Esophagus muscularis mucosa (tissue), 4 donors: ENCODE data around the gene KRTAP2-1. TPM values are rescaled to one million over a fixed set of nuclear protein-coding genes. Genes with fewer than 3 reads are reported as not detected.

Source experiments
- DNase-seq: peaks from one replicate; pipeline ENCODE4 v3.0.0-alpha.2; 2017; ENCODE audit errors: extremely low spot score
- H3K27ac ChIP-seq, 4 donors: fragments of 200-600 bp; sonication (generic); replicated peaks in 1 of 4; 1 replicate in 3 of 4; 2 replicates in 1 of 4; pipeline ENCODE4 v1.5.1; 2016 to 2019; ENCODE audit warnings: mild to moderate bottlenecking in 1 of 4
- H3K27me3 ChIP-seq, 4 donors: fragments of 200-600 bp; sonication (generic); one replicate each; pipeline versions ENCODE4 v1.5.1 to v1.6.0; 2016 to 2019
- H3K36me3 ChIP-seq, 4 donors: fragments of 200-600 bp; sonication (generic); one replicate each; pipeline ENCODE4 v1.5.1; 2016 to 2019
- H3K4me1 ChIP-seq, 4 donors: fragments of 200-600 bp; sonication (generic); one replicate each; pipeline ENCODE4 v1.5.1; 2016 to 2019
- H3K4me3 ChIP-seq, 4 donors: fragments of 200-600 bp; sonication (generic); 1 replicate in 2 of 4; 2 replicates in 2 of 4; pipeline ENCODE4 v1.5.1; 2016 to 2019; ENCODE audit warnings: mild to moderate bottlenecking in 4 of 4, moderate library complexity in 1 of 4
- H3K9me3 ChIP-seq, 4 donors: fragments of 200-600 bp; sonication (generic); 1 replicate in 3 of 4; 2 replicates in 1 of 4; pipeline ENCODE4 v1.5.1; 2016 to 2019
- EP300 ChIP-seq: sonication (generic); formaldehyde crosslinking; IDR thresholded peaks from one replicate; pipeline ENCODE4 v1.6.1; 2017; ENCODE audit warnings: antibody characterized with exemption
- POLR2A ChIP-seq: fragments of 450-650 bp; IDR thresholded peaks from one replicate; pipeline ENCODE4 v1.6.1; 2017; ENCODE audit warnings: antibody characterized with exemption, moderate library complexity, mild to moderate bottlenecking, low read depth
- POLR2AphosphoS5 ChIP-seq, 2 donors: sonication (generic); formaldehyde crosslinking; IDR thresholded peaks; one replicate each; pipeline ENCODE4 v1.6.1; 2017; ENCODE audit warnings: antibody characterized with exemption in 2 of 2
- WGBS: methylation state at CpG from one replicate; pipeline ENCODE4 v1.1.5; 2018; 5-methylcytosine and 5-hydroxymethylcytosine counted together
- intact Hi-C: fragments of 100-400 bp; cut with DNase I; formaldehyde crosslinking; loops from one replicate; pipeline ENCODE4 v1.15.1; 2023
- total RNA-seq, 4 donors: library from RNA; depleted of rRNA; stranded (reverse); fragments of >200 nt; gene quantifications; one replicate each; pipeline versions ENCODE4 v1.1.0 to v1.2.1, GENCODE V29; 2016
- TF ChIP-seq, protein P1 (sequence below), 3 experiments: fragments of 200-600 bp in 2 of 3; fragments of 450-650 bp in 1 of 3; sonication (generic) in 2 of 3; IDR thresholded peaks; one replicate each; pipeline ENCODE4 v1.5.1; 2017 to 2019; ENCODE audit warnings: antibody characterized with exemption in 3 of 3, mild to moderate bottlenecking in 2 of 3, moderate library complexity in 1 of 3

The KRTAP2-1 gene
- total RNA-seq, 4 donors from 2014 or later: not detected

DNA sequence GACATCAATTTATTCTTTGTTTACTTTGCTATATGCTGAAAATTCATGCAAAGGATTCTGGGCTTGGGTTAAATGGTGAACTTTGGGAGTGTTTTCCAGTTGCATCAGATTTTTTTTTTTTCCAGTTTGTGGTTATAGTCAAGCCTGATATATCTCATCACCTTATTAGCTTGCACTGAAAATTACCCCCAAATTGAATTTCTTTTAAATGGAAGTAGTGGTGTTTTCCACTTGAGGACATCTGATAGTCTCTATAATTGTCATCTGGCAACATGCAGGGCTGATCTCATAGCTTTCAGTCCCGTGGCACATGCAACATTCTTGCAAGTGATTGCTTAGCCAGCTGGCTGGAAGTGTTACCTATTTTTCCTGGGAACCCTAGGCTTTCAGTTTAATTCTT is 33.5 kb downstream of the KRTAP2-1 start:
- no peak overlapping the region for H3K27ac ChIP-seq
- no peaks in the 10 kb centered on the region for H3K4me1 ChIP-seq
- no peaks in the 10 kb centered on the region for H3K36me3 ChIP-seq
- intact Hi-C loops: no loop called here
- WGBS: 33% methylated on average over 1 of the region's 1 CpG
- no peaks in the 10 kb centered on the region for H3K9me3 ChIP-seq
- peaks cover 0 to 6% (median 0%) of the 10 kb centered on the region in 4 donors for H3K27me3 ChIP-seq
- TF ChIP-seq EP300 (no peak), POLR2A (no peak), POLR2AphosphoS5 (IDR thresholded peaks at IDR 0.05) (no peak)
- TF ChIP-seq, protein P1, sequence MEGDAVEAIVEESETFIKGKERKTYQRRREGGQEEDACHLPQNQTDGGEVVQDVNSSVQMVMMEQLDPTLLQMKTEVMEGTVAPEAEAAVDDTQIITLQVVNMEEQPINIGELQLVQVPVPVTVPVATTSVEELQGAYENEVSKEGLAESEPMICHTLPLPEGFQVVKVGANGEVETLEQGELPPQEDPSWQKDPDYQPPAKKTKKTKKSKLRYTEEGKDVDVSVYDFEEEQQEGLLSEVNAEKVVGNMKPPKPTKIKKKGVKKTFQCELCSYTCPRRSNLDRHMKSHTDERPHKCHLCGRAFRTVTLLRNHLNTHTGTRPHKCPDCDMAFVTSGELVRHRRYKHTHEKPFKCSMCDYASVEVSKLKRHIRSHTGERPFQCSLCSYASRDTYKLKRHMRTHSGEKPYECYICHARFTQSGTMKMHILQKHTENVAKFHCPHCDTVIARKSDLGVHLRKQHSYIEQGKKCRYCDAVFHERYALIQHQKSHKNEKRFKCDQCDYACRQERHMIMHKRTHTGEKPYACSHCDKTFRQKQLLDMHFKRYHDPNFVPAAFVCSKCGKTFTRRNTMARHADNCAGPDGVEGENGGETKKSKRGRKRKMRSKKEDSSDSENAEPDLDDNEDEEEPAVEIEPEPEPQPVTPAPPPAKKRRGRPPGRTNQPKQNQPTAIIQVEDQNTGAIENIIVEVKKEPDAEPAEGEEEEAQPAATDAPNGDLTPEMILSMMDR (IDR thresholded peaks at IDR 0.05): no peak
- no peak for DNase-seq
- H3K4me3 ChIP-seq: no peak overlapping the region

DNA sequence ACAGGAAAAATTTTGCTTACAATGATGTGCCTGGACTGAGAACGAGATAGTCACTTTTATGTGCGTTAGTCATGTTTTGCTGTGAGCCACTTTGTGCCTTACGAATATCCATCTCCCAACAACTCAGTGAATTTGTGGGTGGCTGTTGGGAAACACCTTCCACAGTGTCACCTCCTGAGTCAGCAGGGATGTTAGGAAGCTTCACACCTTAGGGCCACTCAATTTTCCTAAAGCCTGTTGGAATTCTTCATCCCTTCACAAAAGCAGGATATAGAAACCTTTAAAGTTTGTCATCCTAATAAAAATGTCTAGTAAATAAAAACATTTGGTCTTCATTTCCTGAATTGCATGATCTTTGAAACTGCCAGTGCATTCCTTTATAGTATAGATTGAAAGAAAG is 33.9 kb downstream of the KRTAP2-1 start:
- no peak for DNase-seq
- Histone ChIP-seq H3K9me3 (no peaks in the 10 kb centered on the region), H3K4me1 (no peaks in the 10 kb centered on the region), H3K27ac (no peak overlapping the region), H3K4me3 (no peak overlapping the region), H3K27me3 (peaks cover 0 to 6% (median 0%) of the 10 kb centered on the region in 4 donors), H3K36me3 (no peaks in the 10 kb centered on the region)
- no peak for TF ChIP-seq POLR2A
- no peak for TF ChIP-seq POLR2AphosphoS5 (IDR thresholded peaks at IDR 0.05)
- no peak for TF ChIP-seq EP300
- WGBS: 72% methylated on average over 3 of the region's 3 CpGs
- intact Hi-C loops: no loop called here

DNA sequence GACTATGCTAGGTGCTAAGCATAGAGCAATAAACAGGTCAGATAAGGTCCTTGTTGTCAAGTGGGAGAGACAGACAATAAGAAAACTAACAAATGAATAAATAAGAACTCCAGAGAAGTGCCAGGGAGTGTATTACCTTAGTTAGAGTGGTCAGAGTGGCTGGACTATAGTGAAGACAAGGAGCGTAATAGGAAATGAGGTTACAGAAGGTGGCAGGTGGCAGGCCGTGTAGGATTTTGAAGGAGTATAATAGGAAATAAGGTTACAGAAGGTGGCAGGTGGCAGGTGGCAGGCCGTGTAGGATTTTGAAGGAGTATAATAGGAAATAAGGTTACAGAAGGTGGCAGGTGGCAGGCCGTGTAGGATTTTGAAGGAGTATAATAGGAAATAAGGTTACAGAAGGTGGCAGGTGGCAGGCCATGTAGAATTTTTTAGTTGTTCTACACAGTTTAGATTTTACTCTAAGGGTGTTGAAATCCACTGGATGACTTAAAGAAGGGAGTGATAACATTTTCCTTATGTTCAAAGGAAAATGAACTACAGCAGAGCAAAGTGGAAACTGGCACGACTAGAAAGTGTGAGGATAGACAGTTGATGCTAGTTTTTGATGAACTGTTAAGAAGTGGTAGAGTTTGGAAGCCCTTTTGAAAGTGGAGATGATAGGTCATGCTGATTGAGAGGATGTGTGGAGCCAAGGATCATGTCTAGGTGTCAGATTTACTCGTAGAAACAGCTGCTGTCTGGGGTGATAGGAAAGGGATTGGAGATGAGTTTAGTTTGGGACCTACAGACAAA is 34.6 kb downstream of the KRTAP2-1 start:
- WGBS: 68% methylated on average over 6 of the region's 6 CpGs
- Histone ChIP-seq H3K4me3 (no peak overlapping the region), H3K4me1 (no peaks in the 10 kb centered on the region), H3K27me3 (peaks cover 0 to 6% (median 0%) of the 10 kb centered on the region in 4 donors), H3K9me3 (no peaks in the 10 kb centered on the region), H3K36me3 (no peaks in the 10 kb centered on the region), H3K27ac (no peak overlapping the region)
- TF ChIP-seq EP300 (no peak), POLR2AphosphoS5 (IDR thresholded peaks at IDR 0.05) (no peak), POLR2A (no peak)
- TF ChIP-seq, protein P1 (IDR thresholded peaks at IDR 0.05): no peak
- no peak for DNase-seq
- intact Hi-C loops: no loop called here

DNA sequence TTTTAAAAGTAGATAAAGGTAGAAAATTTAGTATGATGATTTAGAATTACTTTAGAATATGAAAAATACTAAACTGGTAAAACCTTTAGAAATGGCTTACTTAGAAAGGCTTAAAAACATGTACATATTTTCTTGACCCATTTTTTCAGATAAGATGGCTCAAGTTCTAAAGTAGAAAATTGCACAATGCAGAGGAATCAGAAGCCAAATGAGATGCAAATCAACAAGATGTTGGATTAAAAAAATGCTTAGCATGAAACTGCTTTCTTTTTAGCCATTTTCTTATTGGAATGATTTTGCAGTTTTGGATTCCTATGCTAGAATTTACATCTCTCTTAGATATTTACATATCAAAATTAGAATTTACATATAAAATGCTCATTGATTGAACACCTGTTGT is 36.7 kb downstream of the KRTAP2-1 start:
- H3K27me3 ChIP-seq: peaks cover 0 to 6% (median 0%) of the 10 kb centered on the region in 4 donors
- no peak overlapping the region for H3K4me3 ChIP-seq
- H3K36me3 ChIP-seq: no peaks in the 10 kb centered on the region
- no peak for DNase-seq
- no peak overlapping the region for H3K27ac ChIP-seq
- H3K9me3 ChIP-seq: no peaks in the 10 kb centered on the region
- TF ChIP-seq, protein P1 (IDR thresholded peaks at IDR 0.05): no peak
- TF ChIP-seq POLR2AphosphoS5 (IDR thresholded peaks at IDR 0.05) (no peak), EP300 (no peak), POLR2A (no peak)
- intact Hi-C loops: no loop called here
- H3K4me1 ChIP-seq: no peaks in the 10 kb centered on the region

DNA sequence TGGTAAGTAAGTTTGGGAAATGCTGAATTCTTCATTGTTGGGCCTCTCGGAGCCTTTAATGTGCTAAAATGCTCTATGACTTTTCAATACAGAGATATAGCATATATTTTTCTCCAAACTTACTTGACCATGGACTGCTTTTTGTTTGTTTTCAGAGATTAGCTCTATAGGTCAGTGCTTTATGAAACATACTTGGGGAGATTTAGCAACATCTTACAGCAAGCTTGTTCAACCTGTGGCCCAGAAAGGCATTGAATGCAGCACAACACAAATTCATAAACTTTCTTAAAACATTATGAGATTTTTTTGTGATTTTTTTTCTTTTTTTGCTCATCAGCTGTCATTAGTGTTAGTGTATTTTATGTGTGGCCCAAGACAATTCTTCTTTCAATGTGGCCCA is 37.2 kb downstream of the KRTAP2-1 start:
- 88% methylated on average over 1 of the region's 1 CpG for WGBS
- Histone ChIP-seq H3K27ac (no peak overlapping the region), H3K36me3 (no peaks in the 10 kb centered on the region), H3K4me3 (no peak overlapping the region), H3K27me3 (peaks cover 0 to 4% (median 0%) of the 10 kb centered on the region in 4 donors), H3K9me3 (no peaks in the 10 kb centered on the region), H3K4me1 (no peaks in the 10 kb centered on the region)
- TF ChIP-seq POLR2AphosphoS5 (IDR thresholded peaks at IDR 0.05) (no peak), POLR2A (no peak), EP300 (no peak)
- TF ChIP-seq, protein P1 (IDR thresholded peaks at IDR 0.05): no peak
- intact Hi-C loops: no loop called here
- no peak for DNase-seq
